OCI-LY7 (cell line): ENCODE measurements around the gene GTSE1. TPM values are rescaled to one million over a fixed set of nuclear protein-coding genes. Genes with fewer than 3 reads are reported as not detected.

ENCODE experiments used
- BruUV-seq: library from RNA; stranded (reverse); fragments of 400-500 nt; replicated peaks from 2 replicates; lab custom pipeline; 2021; lab: Mats Ljungman, UMichigan
- CTCF ChIA-PET: fragments of 300-600 bp; sonication (Branson Sonifier 250); formaldehyde crosslinking; loops from one replicate; lab custom pipeline; 2022; ENCODE audit warnings: antibody characterized with exemption; ENCODE audit not compliant: unreplicated experiment; lab: Charles Lee
- POLR2A ChIA-PET: fragments of 300-600 bp; sonication (Branson Sonifier 250); formaldehyde crosslinking; loops from one replicate; lab custom pipeline; 2022; ENCODE audit warnings: antibody characterized with exemption; lab: Charles Lee
- DNase-seq: peaks from one replicate; pipeline ENCODE4 v3.0.0-alpha.2; 2015; ENCODE audit warnings: low spot score
- H2AFZ ChIP-seq: fragments of 200-600 bp; sonication (generic), shearing (Covaris generic); 2 replicates; pipeline ENCODE4 v1.6.1; 2014; ENCODE audit warnings: mild to moderate bottlenecking, antibody characterized with exemption, low read length, moderate library complexity
- H3K27ac ChIP-seq: fragments of 200-600 bp; sonication (generic); 2 replicates; pipeline ENCODE4 v1.5.1; 2014; ENCODE audit warnings: mixed run types, low read depth, mild to moderate bottlenecking, moderate library complexity, low read length, inconsistent platforms; ENCODE audit not compliant: poor library complexity, severe bottlenecking
- H3K36me3 ChIP-seq: fragments of 200-600 bp; sonication (generic); 2 replicates; pipeline ENCODE4 v1.6.1; 2014; ENCODE audit warnings: mild to moderate bottlenecking, antibody characterized with exemption, low read length, moderate library complexity, mixed read lengths; ENCODE audit not compliant: insufficient read depth
- H3K4me1 ChIP-seq: fragments of 200-600 bp; sonication (generic); 2 replicates; pipeline ENCODE4 v1.5.1; 2014; ENCODE audit warnings: mild to moderate bottlenecking, low read length; ENCODE audit not compliant: insufficient read depth, poor library complexity, severe bottlenecking
- H3K4me2 ChIP-seq: fragments of 200-600 bp; sonication (generic); 2 replicates; pipeline ENCODE4 v1.6.1; 2014; ENCODE audit warnings: mild to moderate bottlenecking, low read length
- H3K4me3 ChIP-seq: fragments of 200-600 bp; sonication (generic); 2 replicates; pipeline ENCODE4 v1.5.1; 2014; ENCODE audit warnings: mild to moderate bottlenecking, low read depth, low read length; ENCODE audit not compliant: poor library complexity, severe bottlenecking
- H3K79me2 ChIP-seq: fragments of 200-600 bp; sonication (generic); 2 replicates; pipeline ENCODE4 v1.6.1; 2016; ENCODE audit warnings: low read depth, mild to moderate bottlenecking, low read length, moderate library complexity, mixed read lengths; ENCODE audit not compliant: insufficient read depth
- H3K9me2 ChIP-seq: fragments of 200-600 bp; sonication (generic); 2 replicates; pipeline ENCODE4 v1.6.1; 2016; ENCODE audit warnings: mild to moderate bottlenecking, low read length, mixed read lengths; ENCODE audit not compliant: insufficient read depth
- H3K9me3 ChIP-seq: fragments of 200-600 bp; sonication (generic); 2 replicates; pipeline ENCODE4 v1.6.1; 2014; ENCODE audit warnings: mild to moderate bottlenecking, mixed run types, low read length, mixed read lengths
- H4K20me1 ChIP-seq: fragments of 200-600 bp; sonication (generic); 2 replicates; pipeline ENCODE4 v1.6.1; 2014; ENCODE audit warnings: mild to moderate bottlenecking, antibody characterized with exemption, low read length, moderate library complexity, mixed read lengths; ENCODE audit not compliant: insufficient read depth
- CTCF ChIP-seq: fragments of 200-600 bp; sonication (generic); conservative IDR thresholded peaks from 2 replicates; pipeline ENCODE4 v1.5.1; 2014; ENCODE audit warnings: mild to moderate bottlenecking, antibody characterized with exemption, low read length, moderate library complexity, mixed read lengths
- EZH2phosphoT487 ChIP-seq: fragments of 200-600 bp; sonication (generic); IDR thresholded peaks from 2 replicates; pipeline ENCODE4 v1.6.1; 2018; ENCODE audit warnings: low read depth, borderline replicate concordance, mild to moderate bottlenecking, mixed run types, antibody characterized with exemption, low read length, moderate library complexity, mixed read lengths
- intact Hi-C: fragments of 100-400 bp; cut with micrococcal nuclease; formaldehyde crosslinking; loops from one replicate; pipeline ENCODE4 v1.10.0; 2022; ENCODE audit not compliant: unreplicated experiment
- total RNA-seq, 2 experiments: library from RNA; depleted of rRNA in 1 of 2; stranded (reverse); fragments of >200 nt in 1 of 2; shearing (Covaris generic) in 1 of 2; gene quantifications; 2 replicates each; pipeline ENCODE4 v1.2.3, GENCODE V29; 2014 to 2022

The GTSE1 gene
- total RNA-seq, 2 experiments from 2014 or later = 54.7 to 109 TPM

GRCh38 chr22:46293577-46294260 lies 3.0 kb upstream of the GTSE1 start:
- H2AFZ ChIP-seq = peak overlapping the region; percentile 75
- peaks cover 50% of the 10 kb centered on the region for H3K4me1 ChIP-seq
- DNase-seq = peak; percentile 76
- POLR2A ChIA-PET = interaction anchor here (0.6 to 0.8 kb wide), 2 partner anchors 162 to 527 kb away, joined by 3 to 5 read pairs; no protein-coding TSS in a partner anchor
- H3K27ac ChIP-seq = peak overlapping the region; percentile 65
- TF ChIP-seq EZH2phosphoT487 (no peak), CTCF (peak; percentile 49)
- no peak overlapping the region for H3K4me3 ChIP-seq
- no peaks in the 10 kb centered on the region for H4K20me1 ChIP-seq
- CTCF ChIA-PET = interaction anchor here (0.6 kb wide), 1 partner anchor 45 kb away, joined by 3 read pairs; no protein-coding TSS in a partner anchor
- intact Hi-C loops = loop anchor here (10.0 kb wide), 1 partner anchor 259 kb away; no protein-coding TSS in a partner anchor
- peaks cover 17% of the 10 kb centered on the region for H3K79me2 ChIP-seq
- BruUV-seq = no TSS peak
- H3K4me2 ChIP-seq = peak overlapping the region; percentile 61
- peaks cover 8% of the 10 kb centered on the region for H3K36me3 ChIP-seq
- H3K9me3 ChIP-seq = no peaks in the 10 kb centered on the region
- H3K9me2 ChIP-seq = no peaks in the 10 kb centered on the region

- H3K79me2 ChIP-seq = peaks cover 26% of the 10 kb centered on the region
- H3K4me2 ChIP-seq = peak overlapping the region; percentile 84
- H3K36me3 ChIP-seq = peaks cover 17% of the 10 kb centered on the region
- ChIA-PET POLR2A (interaction anchor here (0.8 to 1.6 kb wide), 2 partner anchors 12 to 163 kb away, joined by 4 to 5 read pairs; no protein-coding TSS in a partner anchor), CTCF (no interaction called here)
- no peak for DNase-seq
- TF ChIP-seq EZH2phosphoT487 (no peak), CTCF (no peak)
- intact Hi-C loops = loop anchor here (5.0 to 10.0 kb wide), 2 partner anchors 172 to 260 kb away; no protein-coding TSS in a partner anchor
- H3K4me3 ChIP-seq = peak overlapping the region; percentile 95
- no TSS peak for BruUV-seq
- peaks cover 49% of the 10 kb centered on the region for H3K4me1 ChIP-seq
- no peaks in the 10 kb centered on the region for H4K20me1 ChIP-seq
- H3K9me3 ChIP-seq = no peaks in the 10 kb centered on the region
- H2AFZ ChIP-seq = no peak overlapping the region
- H3K9me2 ChIP-seq = no peaks in the 10 kb centered on the region
- H3K27ac ChIP-seq = peak overlapping the region; percentile 87
These were observed 1.9 kb upstream of the GTSE1 start for GRCh38 chr22:46294784-46295183.
